Retinal pigment epithelial cell (primary cell): ENCODE measurements around the gene KLHDC3.

Source experiments
- DNase-seq: peaks from one replicate; pipeline ENCODE4 v3.0.0-alpha.2; 2010; ENCODE audit warnings: low read depth
- H3K4me3 ChIP-seq: 2 replicates; pipeline ENCODE4 v1.5.1; 2011; ENCODE audit warnings: mild to moderate bottlenecking, low read length, control low read depth, moderate library complexity
- CTCF ChIP-seq: conservative IDR thresholded peaks from 2 replicates; pipeline ENCODE4 v1.5.1; 2011; ENCODE audit warnings: low read depth, low read length, control low read depth, inconsistent platforms

The KLHDC3 gene

GRCh38 chr6:43029120-43029519 lies 15.1 kb downstream of the KLHDC3 start:
- no peak for DNase-seq

GRCh38 chr6:43032326-43032725 lies 18.3 kb downstream of the KLHDC3 start:
- DNase-seq, result no peak
- no peak for TF ChIP-seq CTCF
- H3K4me3 ChIP-seq, result no peak overlapping the region

More at GRCh38 chr6:43029120-43029519, 15.1 kb downstream of the KLHDC3 start:
- no peak overlapping the region for H3K4me3 ChIP-seq
- no peak for TF ChIP-seq CTCF

- TF ChIP-seq CTCF, result no peak
- no peak for DNase-seq
- no peak overlapping the region for H3K4me3 ChIP-seq
Measured at GRCh38 chr6:43033496-43034189, 19.6 kb downstream of the KLHDC3 start.

GRCh38 chr6:43034190-43034525 lies 20.1 kb downstream of the KLHDC3 start:
- H3K4me3 ChIP-seq, result no peak overlapping the region
- no peak for TF ChIP-seq CTCF
- DNase-seq, result no peak

- H3K4me3 ChIP-seq, result no peak overlapping the region
- no peak for DNase-seq
- TF ChIP-seq CTCF, result no peak
Measured at GRCh38 chr6:43035495-43036194, 21.6 kb downstream of the KLHDC3 start.

GRCh38 chr6:43036712-43037111 lies 22.7 kb downstream of the KLHDC3 start:
- TF ChIP-seq CTCF, result no peak
- no peak overlapping the region for H3K4me3 ChIP-seq
- no peak for DNase-seq

GRCh38 chr6:43037197-43037596 lies 23.1 kb downstream of the KLHDC3 start:
- DNase-seq, result no peak
- no peak for TF ChIP-seq CTCF
- no peak overlapping the region for H3K4me3 ChIP-seq
